GM18517 (cell line): ENCODE measurements around the gene BTBD7.

ENCODE experiments used
- ATAC-seq: cut with Tn5 transposase; IDR thresholded peaks from one replicate; pipeline ENCODE4 v1.9.1; 2021; ENCODE audit warnings: mild to moderate bottlenecking, moderate library complexity; ENCODE audit not compliant: unreplicated experiment

Gene BTBD7

GRCh38 chr14:93302688-93303581 is 29.9 kb downstream of the BTBD7 start:
- no peak for ATAC-seq

DNA sequence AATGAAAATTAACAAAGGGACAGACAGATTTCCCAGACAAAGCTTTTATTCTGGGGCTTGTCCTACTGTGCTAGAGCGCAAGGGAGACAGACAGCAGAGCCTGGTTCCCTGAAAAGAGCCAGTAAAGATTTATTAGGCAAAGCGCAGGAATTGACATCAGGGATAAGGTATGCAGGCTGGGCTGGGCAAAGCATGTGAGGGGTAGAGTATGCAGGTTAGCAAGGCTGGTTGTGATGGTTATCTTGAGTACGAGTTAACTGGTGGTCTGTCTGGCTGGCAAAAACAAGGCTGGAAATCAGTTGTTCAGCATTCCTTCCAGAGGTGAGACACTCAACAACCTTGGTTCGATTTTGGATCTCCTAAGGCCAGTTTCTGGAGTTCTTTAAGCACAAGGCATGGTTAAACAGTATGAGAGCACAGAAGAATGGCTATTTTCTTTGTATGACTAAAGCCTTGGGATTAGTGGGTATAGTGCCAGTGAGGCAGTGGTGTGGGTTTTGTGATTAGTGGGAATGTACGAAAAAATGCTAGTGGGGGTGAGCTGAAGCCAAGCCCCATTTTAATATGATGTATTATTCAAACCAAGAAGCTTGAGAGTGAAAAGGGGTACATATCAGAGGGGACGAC is 30.9 kb downstream of the BTBD7 start:
- ATAC-seq = no peak

DNA sequence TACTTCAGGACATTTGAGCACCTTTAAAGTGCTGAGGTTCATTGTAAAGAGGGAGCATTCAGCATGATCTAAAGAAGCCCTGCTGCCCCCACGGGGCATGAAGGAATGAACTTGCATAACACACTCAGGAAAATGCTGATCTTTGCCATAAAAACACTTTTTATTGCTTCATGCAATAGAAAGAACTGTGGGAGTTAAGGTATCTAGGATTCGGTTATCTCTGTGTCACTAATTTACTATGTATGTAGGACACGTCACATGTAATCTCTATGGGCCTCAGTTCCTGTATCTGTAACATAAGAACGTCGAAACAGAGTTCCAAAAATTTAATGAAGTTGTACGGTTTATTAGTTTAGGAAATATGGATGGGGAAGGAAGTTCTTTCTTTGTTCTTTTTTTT is 33.0 kb downstream of the BTBD7 start:
- ATAC-seq = no peak

GRCh38 chr14:93299416-93299815 is 33.4 kb downstream of the BTBD7 start:
- no peak for ATAC-seq

GRCh38 chr14:93295541-93296220 is 37.2 kb downstream of the BTBD7 start:
- no peak for ATAC-seq

GRCh38 chr14:93286212-93286890 is 46.5 kb downstream of the BTBD7 start:
- ATAC-seq = no peak

GRCh38 chr14:93285044-93285443 is 47.8 kb downstream of the BTBD7 start:
- ATAC-seq = no peak

GRCh38 chr14:93281937-93282336 is 50.9 kb downstream of the BTBD7 start:
- no peak for ATAC-seq

DNA sequence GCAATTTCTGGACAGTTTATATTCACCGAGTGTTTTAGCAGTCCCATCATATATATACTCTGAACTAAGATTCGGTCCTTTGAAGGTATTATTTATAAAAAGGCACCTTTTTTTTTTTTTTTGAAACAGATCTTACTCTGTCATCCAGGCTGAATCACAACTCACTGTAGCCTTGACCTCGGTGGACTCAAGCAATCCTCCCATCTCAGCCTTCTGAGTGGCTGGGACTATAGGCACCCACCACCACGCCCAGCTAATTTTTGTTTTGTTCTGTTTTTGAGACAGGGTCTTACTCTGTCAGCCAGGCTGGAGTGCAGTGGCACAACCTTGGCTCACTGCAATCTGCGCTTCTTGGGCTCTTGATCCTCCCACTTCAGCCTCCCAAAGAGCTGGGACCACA is 52.1 kb downstream of the BTBD7 start:
- ATAC-seq = no peak

- ATAC-seq = no peak
These were observed 56.7 kb downstream of the BTBD7 start for GRCh38 chr14:93276031-93276716.

GRCh38 chr14:93274055-93274806 is 58.6 kb downstream of the BTBD7 start:
- ATAC-seq = no peak

GRCh38 chr14:93271111-93271510 is 61.7 kb downstream of the BTBD7 start:
- ATAC-seq = no peak

DNA sequence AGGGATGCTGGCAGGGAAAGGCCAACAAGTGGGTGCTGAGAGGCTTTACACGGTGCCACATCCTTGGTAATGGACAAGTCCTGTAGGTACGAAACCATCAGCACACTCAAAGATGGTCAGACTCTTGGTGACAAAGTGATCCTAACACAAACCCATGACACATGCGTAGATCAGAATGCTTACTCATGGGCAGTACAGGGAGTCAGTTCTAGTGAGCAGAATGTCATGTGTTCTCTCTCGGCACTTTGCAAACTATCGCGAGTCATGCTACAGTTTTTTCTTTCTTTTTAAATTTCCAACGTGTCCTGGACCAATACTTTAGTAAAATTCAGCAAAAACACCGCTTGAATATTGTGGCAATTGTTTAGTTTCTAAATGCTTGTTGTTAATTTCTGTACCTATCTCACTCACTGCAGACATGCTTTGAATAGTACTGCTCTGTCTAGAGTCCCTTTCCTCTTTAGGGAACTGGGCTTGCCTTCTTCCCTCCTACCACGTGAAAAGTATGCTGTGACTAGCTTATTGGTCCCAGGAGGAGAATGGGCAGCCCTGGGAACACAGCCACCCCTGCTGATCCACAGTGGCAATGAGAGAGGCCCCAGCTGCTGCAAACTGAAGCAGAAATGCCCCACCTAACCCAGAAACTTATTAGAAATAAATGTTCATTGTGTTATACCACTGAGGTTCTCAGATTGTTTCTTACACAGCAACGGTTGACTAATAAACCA is 63.3 kb downstream of the BTBD7 start:
- no peak for ATAC-seq

DNA sequence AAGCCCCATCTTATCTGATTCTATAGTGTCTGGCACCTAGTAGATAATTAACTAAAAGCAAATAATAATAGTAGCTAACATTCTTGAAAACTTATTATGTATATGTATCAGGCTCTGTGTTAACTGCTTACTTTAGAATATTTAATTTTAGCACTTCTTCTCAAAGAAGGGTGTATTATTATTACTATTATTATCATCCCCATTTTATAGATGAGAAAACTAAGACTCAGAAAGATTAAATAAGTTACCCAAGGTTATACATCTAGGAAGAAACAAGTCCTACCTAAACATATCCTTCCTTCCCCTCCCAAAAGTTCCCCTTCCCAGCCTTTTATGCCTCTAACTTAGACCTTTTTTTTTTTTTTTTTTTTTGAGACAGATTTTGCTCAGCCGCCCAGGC is 64.4 kb downstream of the BTBD7 start:
- ATAC-seq = no peak

DNA sequence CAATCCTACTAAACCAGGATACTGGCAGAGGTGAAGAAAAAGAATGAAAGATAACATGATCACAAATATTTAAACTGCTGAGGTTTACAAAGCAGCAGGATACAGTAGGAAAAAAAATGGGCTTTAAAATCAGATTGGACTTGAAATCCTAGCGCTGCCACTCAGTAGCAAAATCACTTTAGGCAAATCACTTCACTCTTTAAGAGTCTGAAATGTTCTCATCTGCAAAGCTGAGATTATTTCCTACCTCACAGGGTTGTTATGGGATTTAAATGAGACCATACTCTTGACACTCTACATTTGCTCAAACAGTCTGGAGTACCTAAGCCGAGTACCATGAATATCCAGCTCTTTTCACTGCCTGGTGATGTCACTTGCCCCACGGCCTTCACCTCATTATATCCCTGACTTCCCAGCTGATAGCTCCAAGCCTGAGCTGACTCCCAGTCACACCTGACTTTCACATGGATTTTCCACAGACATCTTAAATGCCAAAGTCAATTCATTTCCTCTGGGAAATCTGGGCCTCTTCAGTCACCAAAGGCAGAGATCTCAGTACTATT is 65.6 kb downstream of the BTBD7 start:
- ATAC-seq = no peak

GRCh38 chr14:93266127-93266526 is 66.7 kb downstream of the BTBD7 start:
- no peak for ATAC-seq

DNA sequence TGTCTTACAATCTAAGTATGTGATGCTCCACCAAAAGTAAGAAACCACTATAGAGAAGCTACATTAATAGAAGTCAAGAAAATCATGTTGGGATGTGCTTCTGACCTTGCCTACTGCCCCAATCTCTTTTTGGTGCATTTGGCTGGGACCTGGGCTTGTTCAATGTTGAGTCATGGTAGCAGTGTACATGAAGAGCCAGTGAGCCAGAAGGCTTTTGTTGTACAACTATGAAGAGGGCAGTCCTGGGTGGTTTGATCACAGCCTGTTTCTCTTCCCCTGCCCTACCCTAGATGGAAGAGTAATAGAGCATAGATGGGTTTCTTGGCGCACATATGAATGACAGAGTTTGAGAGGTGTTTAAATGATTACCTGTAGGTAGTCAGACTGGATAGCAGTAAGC is 69.4 kb downstream of the BTBD7 start:
- ATAC-seq = no peak

DNA sequence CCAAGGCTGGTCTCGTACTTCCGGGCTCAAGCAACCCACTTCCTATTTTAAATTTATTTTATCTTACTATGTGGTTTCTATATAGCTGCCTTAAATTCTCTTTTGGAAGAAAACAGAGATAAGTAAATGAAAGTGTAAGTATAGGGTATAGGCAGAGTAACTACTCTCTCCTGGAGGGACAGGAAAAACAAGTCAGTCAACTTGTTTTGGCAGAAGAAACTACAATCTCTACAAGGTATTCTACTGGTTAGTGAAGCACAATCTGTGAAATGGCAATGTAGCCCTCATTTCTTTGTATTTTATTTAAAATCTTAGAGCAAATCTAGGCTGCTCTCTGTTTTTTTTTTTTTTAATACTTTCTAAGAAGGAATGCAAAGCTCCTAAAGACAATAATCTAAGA is 70.4 kb downstream of the BTBD7 start:
- ATAC-seq = no peak
